GM21529 (cell line): ENCODE measurements around the gene C16orf96.
"Not testable (repeated sequence)": the region's sequence is repeated elsewhere in the genome, so short reads cannot be mapped to it uniquely, and the experiment has no call there.

ENCODE experiments used
- ATAC-seq: cut with Tn5 transposase; IDR thresholded peaks from one replicate; pipeline ENCODE4 v1.9.1; 2021; ENCODE audit not compliant: unreplicated experiment

C16orf96 gene

GRCh38 chr16:4564661-4565267, 8.6 kb downstream of the C16orf96 start:
- ATAC-seq: no peak

GRCh38 chr16:4566144-4566543, 10.0 kb downstream of the C16orf96 start:
- ATAC-seq: no peak

- ATAC-seq: no peak
Measured at GRCh38 chr16:4570086-4570485, 13.9 kb downstream of the C16orf96 start.

- ATAC-seq: no peak
Measured at GRCh38 chr16:4570688-4571321, 14.7 kb downstream of the C16orf96 start.

- ATAC-seq: no peak
Measured at GRCh38 chr16:4572715-4573114, 16.6 kb downstream of the C16orf96 start.

- ATAC-seq: not testable (repeated sequence)
Measured at GRCh38 chr16:4573926-4574325, 17.8 kb downstream of the C16orf96 start.

- no peak for ATAC-seq
Measured at GRCh38 chr16:4574919-4575705, 19.0 kb downstream of the C16orf96 start.

GRCh38 chr16:4576008-4576407, 19.9 kb downstream of the C16orf96 start:
- no peak for ATAC-seq

- no peak for ATAC-seq
Measured at GRCh38 chr16:4578961-4579530, 22.9 kb downstream of the C16orf96 start.

GRCh38 chr16:4580250-4580649, 24.1 kb downstream of the C16orf96 start:
- no peak for ATAC-seq

- no peak for ATAC-seq
Measured at GRCh38 chr16:4583906-4584305, 27.8 kb downstream of the C16orf96 start.

GRCh38 chr16:4586291-4586690, 30.2 kb downstream of the C16orf96 start:
- ATAC-seq: no peak

GRCh38 chr16:4588386-4588785, 32.2 kb downstream of the C16orf96 start:
- ATAC-seq: no peak

- no peak for ATAC-seq
Measured at GRCh38 chr16:4588961-4589360, 32.8 kb downstream of the C16orf96 start.

- no peak for ATAC-seq
Measured at GRCh38 chr16:4591191-4591590, 35.1 kb downstream of the C16orf96 start.

GRCh38 chr16:4591706-4592470, 35.7 kb downstream of the C16orf96 start:
- no peak for ATAC-seq

GRCh38 chr16:4593086-4593485, 36.9 kb downstream of the C16orf96 start:
- ATAC-seq: no peak

GRCh38 chr16:4594433-4595410, 38.6 kb downstream of the C16orf96 start:
- no peak for ATAC-seq

GRCh38 chr16:4597174-4597573, 41.0 kb downstream of the C16orf96 start:
- ATAC-seq: no peak

GRCh38 chr16:4599037-4599436, 42.9 kb downstream of the C16orf96 start:
- ATAC-seq: no peak
